HepG2 (cell line): ENCODE data around the gene ADAMTSL3.
"Not testable (repeated sequence)": the region's sequence is repeated elsewhere in the genome, so short reads cannot be mapped to it uniquely, and the experiment has no call there.

ENCODE experiments used
- EP300 ChIP-seq, 3 experiments: sonication (generic) in 1 of 3; formaldehyde crosslinking in 1 of 3; IDR thresholded peaks; 2 replicates each; pipeline versions ENCODE4 v1.5.1 to v1.6.1; 2011 to 2020; ENCODE audit warnings: low read depth in 2 of 3, low read length in 2 of 3, borderline replicate concordance in 1 of 3, improper control_type of control experiment in 1 of 3, mild to moderate bottlenecking in 1 of 3, missing genetic modification reagents in 1 of 3, moderate library complexity in 1 of 3
- ESRRA ChIP-seq: sonication (generic); formaldehyde crosslinking; IDR thresholded peaks from 2 replicates; pipeline ENCODE4 v1.5.1; 2020; ENCODE audit warnings: mild to moderate bottlenecking, low read depth, missing genetic modification reagents
- HNF4G ChIP-seq, 2 experiments: sonication (generic) in 1 of 2; formaldehyde crosslinking in 1 of 2; IDR thresholded peaks; 2 replicates each; pipeline versions ENCODE4 v1.4.0 to v1.6.1; 2011 to 2020; ENCODE audit warnings: borderline replicate concordance in 2 of 2, low read depth in 2 of 2, mild to moderate bottlenecking in 2 of 2, low read length in 1 of 2, missing genetic modification reagents in 1 of 2, moderate library complexity in 1 of 2
- PHF8 ChIP-seq: sonication (generic); formaldehyde crosslinking; IDR thresholded peaks from 2 replicates; pipeline ENCODE4 v1.5.0; 2020; ENCODE audit warnings: missing genetic modification reagents
- POLR2AphosphoS5 ChIP-seq: IDR thresholded peaks from 2 replicates; pipeline ENCODE4 v1.6.1; 2012; ENCODE audit warnings: low read depth, low read length
- RAD21 ChIP-seq: fragments of 450-650 bp; formaldehyde crosslinking; IDR thresholded peaks from 2 replicates; pipeline ENCODE4 v1.5.0; 2020; ENCODE audit warnings: mild to moderate bottlenecking
- RORA ChIP-seq: sonication (generic); formaldehyde crosslinking; IDR thresholded peaks from 2 replicates; pipeline ENCODE4 v1.5.0; 2020; ENCODE audit warnings: mild to moderate bottlenecking, missing genetic modification reagents, moderate library complexity
- ZBTB21 ChIP-seq: sonication (generic); formaldehyde crosslinking; IDR thresholded peaks from 2 replicates; pipeline ENCODE4 v1.4.0; 2020; ENCODE audit warnings: missing genetic modification reagents
- ZNF274 ChIP-seq: sonication (generic); formaldehyde crosslinking; IDR thresholded peaks from 2 replicates; pipeline ENCODE4 v1.5.1; 2020; ENCODE audit warnings: mild to moderate bottlenecking, missing genetic modification reagents
- ZSCAN9 ChIP-seq: IDR thresholded peaks from 2 replicates; pipeline ENCODE4 v1.6.1; 2016; ENCODE audit warnings: borderline replicate concordance
- TF ChIP-seq, protein P1 (sequence below): sonication (generic); formaldehyde crosslinking; IDR thresholded peaks from 2 replicates; pipeline ENCODE4 v1.4.0; 2020; ENCODE audit warnings: mild to moderate bottlenecking, missing genetic modification reagents
- TF ChIP-seq, protein P2 (sequence below): sonication (generic); formaldehyde crosslinking; IDR thresholded peaks from 2 replicates; pipeline ENCODE4 v1.5.0; 2020; ENCODE audit warnings: missing genetic modification reagents
- TF ChIP-seq, protein P3 (sequence below): sonication (generic); formaldehyde crosslinking; IDR thresholded peaks from 2 replicates; pipeline ENCODE4 v1.4.0; 2020; ENCODE audit warnings: missing genetic modification reagents

DNA sequence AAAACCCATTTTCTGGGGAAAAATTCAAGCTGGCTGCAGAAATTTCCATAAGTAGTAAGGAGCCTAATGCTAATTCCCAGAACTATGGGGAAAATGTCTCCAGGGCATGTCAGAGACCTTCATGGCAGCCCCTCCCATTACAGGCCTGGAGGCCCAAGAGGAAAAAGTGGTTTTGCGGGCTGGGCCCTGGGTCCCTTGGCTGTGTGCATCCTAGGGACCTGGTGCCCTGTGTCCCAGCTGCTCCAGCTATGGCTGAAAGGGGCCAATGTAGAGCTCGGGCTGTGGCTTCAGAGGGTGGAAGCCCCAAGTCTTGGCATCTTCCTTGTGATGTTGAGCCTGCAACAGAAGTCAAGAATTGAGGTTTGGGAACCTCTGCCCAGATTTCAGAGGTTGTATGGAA lies 48.4 kb downstream of the ADAMTSL3 start:
- TF ChIP-seq, protein P1, sequence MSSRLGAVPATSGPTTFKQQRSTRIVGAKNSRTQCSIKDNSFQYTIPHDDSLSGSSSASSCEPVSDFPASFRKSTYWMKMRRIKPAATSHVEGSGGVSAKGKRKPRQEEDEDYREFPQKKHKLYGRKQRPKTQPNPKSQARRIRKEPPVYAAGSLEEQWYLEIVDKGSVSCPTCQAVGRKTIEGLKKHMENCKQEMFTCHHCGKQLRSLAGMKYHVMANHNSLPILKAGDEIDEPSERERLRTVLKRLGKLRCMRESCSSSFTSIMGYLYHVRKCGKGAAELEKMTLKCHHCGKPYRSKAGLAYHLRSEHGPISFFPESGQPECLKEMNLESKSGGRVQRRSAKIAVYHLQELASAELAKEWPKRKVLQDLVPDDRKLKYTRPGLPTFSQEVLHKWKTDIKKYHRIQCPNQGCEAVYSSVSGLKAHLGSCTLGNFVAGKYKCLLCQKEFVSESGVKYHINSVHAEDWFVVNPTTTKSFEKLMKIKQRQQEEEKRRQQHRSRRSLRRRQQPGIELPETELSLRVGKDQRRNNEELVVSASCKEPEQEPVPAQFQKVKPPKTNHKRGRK (CRISPR knock-in tag) = not testable (repeated sequence)
- TF ChIP-seq, protein P2, sequence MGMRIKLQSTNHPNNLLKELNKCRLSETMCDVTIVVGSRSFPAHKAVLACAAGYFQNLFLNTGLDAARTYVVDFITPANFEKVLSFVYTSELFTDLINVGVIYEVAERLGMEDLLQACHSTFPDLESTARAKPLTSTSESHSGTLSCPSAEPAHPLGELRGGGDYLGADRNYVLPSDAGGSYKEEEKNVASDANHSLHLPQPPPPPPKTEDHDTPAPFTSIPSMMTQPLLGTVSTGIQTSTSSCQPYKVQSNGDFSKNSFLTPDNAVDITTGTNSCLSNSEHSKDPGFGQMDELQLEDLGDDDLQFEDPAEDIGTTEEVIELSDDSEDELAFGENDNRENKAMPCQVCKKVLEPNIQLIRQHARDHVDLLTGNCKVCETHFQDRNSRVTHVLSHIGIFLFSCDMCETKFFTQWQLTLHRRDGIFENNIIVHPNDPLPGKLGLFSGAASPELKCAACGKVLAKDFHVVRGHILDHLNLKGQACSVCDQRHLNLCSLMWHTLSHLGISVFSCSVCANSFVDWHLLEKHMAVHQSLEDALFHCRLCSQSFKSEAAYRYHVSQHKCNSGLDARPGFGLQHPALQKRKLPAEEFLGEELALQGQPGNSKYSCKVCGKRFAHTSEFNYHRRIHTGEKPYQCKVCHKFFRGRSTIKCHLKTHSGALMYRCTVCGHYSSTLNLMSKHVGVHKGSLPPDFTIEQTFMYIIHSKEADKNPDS = not testable (repeated sequence)
- TF ChIP-seq POLR2AphosphoS5; EP300 (IDR thresholded peaks at IDR 0.05; ENCODE audit: low read depth in 2 of 2, low read length in 2 of 2); EP300 (CRISPR knock-in tag; IDR thresholded peaks at IDR 0.05; ENCODE audit: borderline replicate concordance); ESRRA (CRISPR knock-in tag); ZNF274 (CRISPR knock-in tag); ZSCAN9 (CRISPR knock-in tag); RAD21; RORA; ZBTB21 (CRISPR knock-in tag); HNF4G (IDR thresholded peaks at IDR 0.05; ENCODE audit: borderline replicate concordance, low read depth, low read length); HNF4G (CRISPR knock-in tag; IDR thresholded peaks at IDR 0.05; ENCODE audit: borderline replicate concordance, low read depth); PHF8 (CRISPR knock-in tag): not testable (repeated sequence)
- TF ChIP-seq, protein P3, sequence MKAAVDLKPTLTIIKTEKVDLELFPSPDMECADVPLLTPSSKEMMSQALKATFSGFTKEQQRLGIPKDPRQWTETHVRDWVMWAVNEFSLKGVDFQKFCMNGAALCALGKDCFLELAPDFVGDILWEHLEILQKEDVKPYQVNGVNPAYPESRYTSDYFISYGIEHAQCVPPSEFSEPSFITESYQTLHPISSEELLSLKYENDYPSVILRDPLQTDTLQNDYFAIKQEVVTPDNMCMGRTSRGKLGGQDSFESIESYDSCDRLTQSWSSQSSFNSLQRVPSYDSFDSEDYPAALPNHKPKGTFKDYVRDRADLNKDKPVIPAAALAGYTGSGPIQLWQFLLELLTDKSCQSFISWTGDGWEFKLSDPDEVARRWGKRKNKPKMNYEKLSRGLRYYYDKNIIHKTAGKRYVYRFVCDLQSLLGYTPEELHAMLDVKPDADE (CRISPR knock-in tag) = not testable (repeated sequence)
